GM21529 (cell line): Measurements from ENCODE around the gene KRTAP10-11.
"Not testable (repeated sequence)": the region's sequence is repeated elsewhere in the genome, so short reads cannot be mapped to it uniquely, and the experiment has no call there.

Source experiments
- ATAC-seq: cut with Tn5 transposase; IDR thresholded peaks from one replicate; pipeline ENCODE4 v1.9.1; 2021; ENCODE audit not compliant: unreplicated experiment

KRTAP10-11 gene

DNA sequence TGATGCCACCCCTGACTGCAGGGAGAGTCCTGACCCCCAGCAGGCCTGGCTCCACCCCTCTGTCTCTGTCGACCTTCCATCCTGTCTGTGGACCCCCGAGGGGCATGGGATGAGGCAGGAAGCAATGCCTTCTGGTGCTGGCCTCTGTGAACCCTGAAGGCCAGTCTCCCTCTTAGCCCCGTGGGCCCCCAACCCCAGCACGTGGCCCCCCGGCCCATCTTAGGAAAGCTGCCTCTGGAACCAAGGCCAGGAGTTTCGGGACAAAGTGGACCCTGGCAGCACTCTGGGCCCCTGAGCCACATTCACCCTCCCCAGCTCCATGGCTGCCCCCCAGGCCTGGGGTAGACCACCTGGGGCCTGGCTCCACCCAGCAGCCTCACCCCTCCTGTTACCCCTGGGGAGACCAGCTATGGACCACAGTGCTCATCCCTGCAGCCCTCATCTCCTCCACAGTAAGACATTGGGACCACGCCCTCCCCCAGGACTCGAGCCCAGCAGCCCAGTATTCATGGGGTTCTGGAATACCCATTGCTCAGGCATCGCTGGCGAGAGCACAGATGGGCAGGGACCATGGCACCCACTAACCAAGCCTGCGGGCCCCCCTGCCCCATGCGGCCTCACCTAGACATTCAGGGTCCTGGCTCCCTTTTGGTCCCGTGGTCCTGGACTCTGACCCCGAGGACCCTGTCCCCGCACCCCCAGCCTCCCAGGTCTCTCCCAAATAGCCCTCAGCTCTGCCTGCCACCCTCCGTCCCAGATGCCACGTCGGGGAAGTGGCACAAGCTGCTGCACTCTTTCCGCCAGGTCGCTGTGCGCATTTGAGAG, 7.5 kb upstream of the KRTAP10-11 start:
- ATAC-seq: not testable (repeated sequence)

DNA sequence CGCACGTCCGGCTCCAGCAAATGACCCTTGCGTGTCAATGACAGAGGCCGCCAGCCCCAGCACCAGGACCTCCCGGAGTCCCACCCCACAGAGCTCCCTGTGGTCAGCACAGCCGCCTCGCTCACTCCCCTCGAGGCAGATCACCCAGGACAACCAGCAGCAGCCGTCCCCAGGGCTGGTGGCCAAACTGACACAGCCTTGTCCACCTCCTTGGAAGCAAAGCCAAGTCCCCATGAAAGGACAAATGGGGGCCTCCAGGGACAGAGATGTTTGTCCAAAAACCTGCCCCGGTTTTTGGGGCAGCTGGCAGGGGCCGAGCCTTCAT, 6.9 kb upstream of the KRTAP10-11 start:
- ATAC-seq: no peak

DNA sequence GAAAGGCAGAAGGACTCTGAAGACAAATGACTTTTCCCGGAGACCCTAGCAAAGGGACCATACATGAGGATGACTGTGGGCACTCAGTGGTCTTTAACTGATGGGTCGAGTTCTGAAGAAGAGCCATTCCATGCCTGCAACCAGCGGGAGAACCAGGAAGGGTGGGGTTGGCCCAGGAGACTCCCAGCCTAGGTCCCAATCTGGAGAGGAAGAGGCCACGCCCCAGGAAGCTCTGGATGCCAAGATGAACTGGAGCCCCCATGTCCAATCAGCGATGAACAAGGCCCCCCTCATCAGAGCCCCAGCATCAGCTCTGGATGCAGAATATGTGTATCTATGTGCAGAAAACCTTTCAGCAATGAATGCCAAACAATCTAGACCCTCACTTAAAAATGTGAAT, 5.5 kb upstream of the KRTAP10-11 start:
- no peak for ATAC-seq

DNA sequence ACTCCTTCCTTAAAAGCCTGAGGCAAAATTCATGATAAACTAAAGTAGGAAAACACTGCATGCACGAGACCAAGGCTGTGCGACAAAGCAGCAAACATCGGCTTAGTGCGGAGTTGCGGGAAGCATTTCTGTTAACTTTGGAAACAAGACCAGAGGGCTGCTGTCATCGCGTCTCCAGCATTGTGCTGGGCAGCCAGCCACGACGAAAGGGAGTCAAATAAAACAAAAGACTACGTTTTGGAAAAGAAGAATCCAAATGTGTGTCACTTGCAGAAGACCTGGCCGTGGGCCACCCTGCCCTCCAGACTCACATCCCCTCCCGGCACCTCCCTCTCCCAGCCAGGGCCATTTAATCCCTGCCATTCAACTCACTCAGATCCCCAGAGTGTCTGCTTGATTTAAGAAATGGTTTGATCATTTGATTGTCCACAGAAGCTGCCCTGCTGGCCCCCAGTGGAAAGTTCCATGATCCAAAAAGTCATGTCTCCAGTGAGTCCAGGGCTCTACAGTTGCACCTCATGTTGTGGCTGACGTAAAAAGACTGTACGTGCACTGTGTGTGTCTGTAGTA, 2.4 kb upstream of the KRTAP10-11 start:
- ATAC-seq: no peak

DNA sequence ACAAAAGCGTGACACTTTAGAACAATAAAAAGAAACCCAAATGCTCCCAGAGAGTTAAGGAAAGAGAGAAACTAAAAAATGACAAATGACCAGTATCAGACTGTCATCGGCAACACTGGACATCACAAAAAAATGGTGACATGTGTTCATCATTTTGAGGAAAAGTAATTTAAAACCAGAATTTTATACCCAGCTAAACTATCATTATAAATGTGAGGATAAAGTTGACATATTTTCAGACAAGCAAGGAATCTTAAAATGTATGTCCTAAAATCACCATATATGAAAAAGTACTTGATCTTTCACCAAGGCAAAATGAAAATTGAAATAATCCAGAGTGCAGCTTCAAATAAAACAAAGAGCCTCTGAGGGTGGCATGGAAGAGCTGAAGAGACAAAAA, 1.3 kb upstream of the KRTAP10-11 start:
- no peak for ATAC-seq

DNA sequence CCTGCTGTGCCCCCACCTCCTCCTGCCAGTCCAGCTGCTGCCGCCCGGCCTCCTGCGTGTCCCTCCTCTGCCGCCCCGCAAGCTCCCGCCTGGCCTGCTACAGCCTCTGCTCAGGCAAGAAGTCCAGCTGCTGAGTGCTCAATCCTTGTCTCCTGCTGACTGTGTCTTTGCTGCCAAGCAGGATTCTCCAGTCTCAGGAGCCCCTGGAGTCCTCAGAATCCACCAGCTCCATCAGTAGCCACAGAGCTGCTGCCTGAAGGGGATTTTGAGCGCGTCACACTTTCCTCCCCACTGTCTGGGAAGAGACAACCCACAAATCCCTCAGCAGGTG, 973 bp downstream of the KRTAP10-11 start:
- ATAC-seq: no peak

DNA sequence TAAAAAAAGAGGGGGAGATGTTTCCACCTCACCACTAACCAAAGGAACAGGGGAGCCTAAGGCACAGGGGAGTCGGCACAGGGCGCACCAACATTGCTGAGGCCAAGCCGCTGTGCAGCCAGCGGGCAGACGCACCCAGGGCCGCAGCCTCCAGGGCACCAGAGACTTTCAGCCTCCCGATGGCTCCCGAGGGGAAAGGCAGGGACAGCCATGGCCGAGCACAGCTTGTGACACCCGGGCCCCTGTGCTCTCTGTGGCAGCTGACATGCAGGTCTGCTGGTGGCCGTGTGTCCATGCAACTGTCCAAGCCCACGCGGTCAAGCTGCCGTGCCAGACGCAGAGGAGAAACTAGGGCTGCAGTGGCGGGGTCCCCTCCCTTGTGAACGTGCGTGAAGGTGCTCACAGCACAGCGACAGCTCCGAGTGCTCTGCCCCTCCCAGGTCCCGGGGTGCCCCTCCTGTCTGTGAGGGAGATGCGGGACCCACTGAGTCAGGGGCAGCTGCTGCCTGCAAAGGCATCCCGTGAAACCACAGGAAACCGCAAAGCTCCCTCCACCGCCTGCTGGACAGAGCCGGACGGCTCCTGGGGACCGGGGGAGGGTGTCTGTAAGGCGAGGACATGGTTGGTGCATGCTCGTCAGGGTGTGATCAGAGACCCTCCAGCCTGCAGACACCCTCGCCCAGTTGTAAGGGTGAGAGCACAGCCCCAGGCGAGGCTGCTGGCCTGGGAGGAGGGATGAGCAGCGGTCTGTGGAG, 2.5 kb downstream of the KRTAP10-11 start:
- no peak for ATAC-seq

DNA sequence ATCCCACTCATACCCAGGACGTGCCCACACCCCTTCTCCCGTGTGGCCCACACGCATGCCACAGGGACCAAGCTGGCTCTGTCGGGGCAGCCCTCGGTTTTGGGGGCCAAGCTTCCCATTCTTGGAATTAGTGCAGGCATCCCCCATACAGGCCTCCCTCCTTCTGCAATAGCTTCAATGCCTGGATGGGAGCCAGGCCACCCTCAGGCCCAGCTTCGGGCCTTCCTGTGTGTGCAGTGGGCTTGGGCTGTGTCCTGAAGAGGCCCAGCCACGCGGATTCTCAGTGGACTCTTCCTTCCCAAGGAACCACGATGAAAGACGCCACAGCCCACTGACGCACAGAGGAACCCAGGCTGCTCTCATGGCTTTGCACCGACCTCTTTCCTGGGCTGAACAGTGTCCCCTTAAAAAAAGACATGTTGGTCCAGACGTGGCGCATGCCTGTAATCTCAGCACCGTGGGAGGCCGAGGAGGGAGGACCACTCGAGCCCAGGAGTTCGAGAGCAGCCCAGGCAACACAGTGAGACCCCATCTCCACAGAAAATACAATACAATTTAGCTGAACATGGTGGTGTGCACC, 3.4 kb downstream of the KRTAP10-11 start:
- no peak for ATAC-seq

DNA sequence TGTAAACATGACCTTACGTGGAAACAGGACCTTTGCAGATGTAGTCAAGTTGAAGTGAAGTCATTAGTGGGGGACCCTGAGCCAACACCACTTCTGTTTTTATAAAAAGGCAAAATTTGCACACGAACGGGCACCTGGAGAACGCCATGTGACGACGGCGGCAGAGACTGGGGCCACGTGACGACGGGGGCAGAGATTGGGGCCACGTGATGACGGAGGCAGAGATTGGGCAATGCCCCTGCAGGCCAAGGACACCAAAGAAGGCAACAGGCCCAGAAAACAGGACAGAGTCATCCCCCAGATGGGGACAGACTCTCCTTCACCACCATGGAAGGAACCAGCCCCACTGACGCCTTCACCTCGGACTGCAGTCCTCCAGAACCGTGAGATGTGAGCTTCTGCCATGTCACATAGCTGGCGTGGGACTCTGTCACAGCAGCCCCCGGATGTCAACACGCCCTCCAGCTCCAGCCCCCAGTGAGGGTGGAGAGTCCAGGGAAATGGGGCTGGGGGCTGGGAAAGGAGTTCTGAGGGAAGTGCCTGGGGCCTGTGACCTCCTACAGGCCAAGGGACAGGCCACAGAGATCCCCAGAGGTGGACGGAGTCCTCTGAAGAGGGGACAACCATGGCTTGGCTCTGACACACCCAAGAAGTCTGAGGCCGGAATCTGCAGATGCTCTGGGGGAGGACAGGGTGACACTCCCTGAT, 4.2 kb downstream of the KRTAP10-11 start:
- ATAC-seq: no peak

DNA sequence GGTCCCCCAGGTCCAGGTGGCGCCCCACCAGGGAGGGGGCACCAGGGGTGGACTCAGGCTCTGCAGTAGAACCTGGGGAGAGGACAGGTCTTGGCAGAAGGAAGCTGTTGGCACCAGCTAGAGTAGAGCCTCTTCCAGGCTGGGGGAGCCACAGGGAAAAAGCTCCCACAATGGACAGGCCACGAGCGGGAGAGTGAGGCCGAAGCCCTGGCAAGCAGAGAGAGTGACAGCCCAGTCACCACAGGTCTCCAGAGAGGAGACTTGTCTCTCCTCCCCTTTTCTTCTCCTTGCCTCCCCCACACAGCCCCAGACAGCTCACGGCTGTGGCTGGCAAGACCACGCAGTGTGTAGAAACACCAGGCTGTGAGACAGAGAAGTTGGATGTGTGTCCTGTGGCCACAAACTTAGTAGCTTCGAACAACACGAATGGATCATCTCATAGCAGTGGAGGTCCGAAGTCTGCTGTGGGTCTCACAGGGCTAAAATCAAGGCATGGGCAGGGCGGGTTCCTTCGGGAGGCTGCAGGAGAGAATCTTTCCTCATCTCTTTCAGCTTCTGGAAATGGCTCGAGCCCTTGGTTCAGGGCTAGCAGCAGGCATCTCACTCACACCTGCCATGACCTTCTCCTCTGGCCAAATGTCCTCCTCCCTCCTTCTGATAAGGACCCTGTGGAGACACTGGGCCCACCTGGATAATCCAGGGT, 4.9 kb downstream of the KRTAP10-11 start:
- ATAC-seq: no peak

DNA sequence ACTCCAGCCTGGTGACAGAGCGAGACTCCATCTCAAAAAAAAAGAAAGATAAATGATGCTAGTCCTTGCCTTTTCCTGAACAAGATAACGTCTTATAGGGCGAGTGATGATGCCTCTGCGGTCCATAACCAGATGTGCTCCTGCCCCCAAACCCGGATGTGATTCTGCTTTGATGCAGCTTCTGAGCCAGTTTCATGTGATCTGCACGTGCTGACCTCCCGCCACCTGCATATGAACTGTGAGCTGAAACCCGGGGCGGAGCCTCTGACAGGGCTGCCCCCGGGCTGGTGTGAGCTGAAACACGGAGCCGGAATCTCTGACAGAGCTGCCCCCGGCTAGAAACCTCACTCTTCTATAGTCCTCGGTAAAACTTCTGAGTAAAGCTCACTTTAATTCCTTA, 6.9 kb downstream of the KRTAP10-11 start:
- no peak for ATAC-seq

DNA sequence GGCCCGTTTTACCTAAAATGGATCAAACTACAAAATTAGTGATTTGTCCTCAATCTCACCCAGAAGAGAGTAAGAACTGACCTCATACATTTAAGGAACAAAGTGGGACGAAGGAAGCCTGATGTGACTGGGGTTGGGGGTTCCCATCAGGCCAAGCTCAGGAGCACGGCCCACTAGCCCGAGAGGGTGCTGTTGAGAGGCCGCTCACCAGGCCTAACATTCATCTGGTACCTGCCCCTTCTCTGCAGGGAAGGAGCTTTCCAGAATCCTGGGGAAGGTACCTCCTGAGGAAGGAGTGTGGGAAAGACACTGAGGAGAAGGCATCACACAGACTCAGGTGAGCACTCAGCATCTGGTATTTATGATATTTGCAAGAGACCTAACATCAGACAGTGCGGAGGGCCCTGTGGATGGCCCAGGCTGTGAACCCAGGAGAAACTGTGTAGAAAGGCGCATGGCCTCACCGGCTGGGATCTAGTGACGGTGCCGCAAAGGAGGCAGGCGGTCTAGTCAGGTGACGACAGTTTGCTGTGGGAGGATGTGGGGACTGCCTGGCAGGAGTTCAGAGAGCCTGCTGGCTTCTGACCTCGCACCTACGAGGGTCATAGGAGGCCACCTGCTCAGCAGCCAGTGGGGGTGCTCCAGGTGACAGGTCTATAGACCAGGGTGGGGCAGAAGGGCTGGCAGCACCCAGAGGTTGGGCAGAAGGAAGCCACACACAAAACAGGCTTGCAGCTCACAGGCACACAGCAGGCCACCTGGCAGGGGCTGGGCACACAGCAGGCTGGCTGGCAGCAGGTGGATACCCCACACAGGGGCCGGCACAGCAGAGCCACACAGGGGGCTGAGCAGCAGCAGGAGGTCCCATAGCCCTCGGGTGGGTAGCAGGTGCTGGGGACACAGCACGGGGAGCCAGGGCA, 7.7 kb downstream of the KRTAP10-11 start:
- no peak for ATAC-seq

DNA sequence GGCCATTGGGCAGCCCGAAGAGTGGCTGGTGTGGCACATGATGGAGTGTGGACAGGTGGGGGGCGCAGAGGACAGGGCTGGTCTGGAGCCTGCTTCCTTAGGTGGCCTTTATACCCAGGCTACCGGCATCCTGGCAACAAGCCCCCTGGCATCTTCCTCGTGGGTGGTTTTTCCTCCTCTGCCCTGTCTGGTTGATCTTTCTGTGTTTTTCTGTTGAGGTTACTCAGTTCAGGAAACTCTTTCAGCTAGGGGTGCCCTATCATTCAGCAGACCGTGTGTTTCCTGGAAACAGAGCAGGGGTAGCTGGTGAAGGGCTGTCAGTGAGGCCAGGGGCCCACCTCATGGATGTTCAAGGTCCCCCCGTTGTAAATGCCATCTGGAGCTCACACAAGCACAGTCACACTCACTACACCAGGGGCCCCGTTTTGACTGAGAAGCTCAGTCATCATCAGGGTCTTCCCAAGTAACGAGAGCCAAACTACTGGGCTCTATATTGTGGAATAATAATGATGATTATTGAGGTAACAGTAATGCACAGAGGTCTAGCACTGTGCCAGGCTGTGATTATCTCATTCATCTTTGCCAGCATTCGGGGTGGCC, 8.5 kb downstream of the KRTAP10-11 start, which contains the start of gene KRTAP12-4:
Gene KRTAP12-4 (minus strand): TSS at position 84 of the 600 bp plus-strand sequence. CDS start 45 bp downstream, at position 39.
- no peak for ATAC-seq

DNA sequence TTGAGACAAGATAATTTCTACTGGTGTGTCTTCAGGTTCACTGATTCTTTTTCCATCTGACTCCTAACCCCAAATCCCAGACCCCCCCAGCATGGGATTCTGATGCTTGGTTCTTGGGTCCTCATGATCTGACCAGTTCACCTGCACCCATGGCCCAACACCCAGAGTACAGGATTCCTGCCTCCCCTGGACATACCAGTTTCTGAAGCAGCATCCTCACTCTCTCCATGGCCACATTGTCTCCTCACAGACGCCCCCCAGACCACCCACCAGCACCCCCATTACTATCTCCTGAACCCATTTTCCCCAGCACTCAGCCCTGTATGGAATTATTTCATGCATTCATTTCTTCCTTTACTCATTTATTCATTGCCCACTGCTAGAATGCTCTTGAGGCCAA, 10.7 kb downstream of the KRTAP10-11 start:
- no peak for ATAC-seq

DNA sequence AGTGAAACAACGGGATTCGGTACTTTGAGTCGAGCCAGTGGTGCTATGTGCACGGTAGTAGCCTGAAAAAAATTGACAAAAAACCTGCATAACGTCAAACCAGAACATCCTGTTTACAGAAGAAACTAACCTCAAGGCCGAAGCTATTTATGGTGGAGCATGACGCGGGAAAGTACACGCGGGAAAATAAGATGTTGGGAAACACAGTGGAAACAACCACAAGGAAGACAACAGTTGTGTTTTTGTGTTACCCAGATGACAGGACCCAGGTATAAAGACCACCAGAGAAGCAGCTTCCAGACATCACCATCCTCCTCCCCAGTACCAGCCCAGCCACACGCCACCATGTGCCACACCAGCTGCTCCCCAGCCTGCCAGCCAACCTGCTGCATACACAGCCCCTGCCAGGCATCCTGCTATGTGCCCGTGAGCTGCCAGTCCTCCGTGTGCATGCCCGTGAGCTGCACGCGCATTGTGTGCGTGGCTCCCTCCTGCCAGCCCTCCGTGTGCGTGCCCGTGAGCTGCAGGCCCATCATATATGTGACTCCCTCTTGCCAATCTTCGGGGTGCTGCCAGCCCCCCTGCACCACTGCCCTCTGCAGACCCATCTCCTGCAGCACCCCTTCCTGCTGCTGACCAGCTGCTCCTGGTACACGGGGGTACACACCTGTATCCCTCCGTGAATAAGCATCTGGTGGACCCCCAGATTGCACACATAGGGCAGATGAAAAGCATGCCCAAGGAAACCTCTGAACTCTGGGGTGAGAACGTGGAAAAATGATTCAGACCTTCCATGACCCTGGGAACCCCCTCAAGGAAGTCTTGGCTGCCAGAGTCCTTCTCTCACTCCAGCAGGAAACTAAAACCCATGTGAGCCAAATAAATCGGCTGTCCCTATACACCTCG, 11.7 kb downstream of the KRTAP10-11 start, which contains the start of gene KRTAP12-3:
Gene KRTAP12-3 (plus strand): TSS at position 298 of the 906 bp plus-strand sequence. CDS start 48 bp downstream, at position 346.
- no peak for ATAC-seq

DNA sequence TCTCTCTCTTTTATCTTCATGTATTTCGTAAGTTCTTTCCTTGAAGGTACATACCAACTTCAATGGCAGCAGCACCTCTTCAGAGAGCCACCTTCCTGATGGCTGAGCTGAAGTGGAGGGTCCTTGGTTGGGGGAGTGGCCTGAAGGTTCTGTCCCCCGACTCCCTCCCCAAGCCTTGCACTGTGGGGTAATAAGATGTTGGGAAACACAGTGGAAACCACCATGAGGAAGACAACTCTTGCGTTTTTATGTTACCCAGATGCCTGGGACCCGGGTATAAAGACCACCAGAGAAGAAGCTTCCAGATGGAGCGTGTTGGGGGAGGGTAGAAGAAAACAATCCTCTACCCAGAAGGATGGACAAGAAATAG, 12.3 kb downstream of the KRTAP10-11 start:
- ATAC-seq: no peak

DNA sequence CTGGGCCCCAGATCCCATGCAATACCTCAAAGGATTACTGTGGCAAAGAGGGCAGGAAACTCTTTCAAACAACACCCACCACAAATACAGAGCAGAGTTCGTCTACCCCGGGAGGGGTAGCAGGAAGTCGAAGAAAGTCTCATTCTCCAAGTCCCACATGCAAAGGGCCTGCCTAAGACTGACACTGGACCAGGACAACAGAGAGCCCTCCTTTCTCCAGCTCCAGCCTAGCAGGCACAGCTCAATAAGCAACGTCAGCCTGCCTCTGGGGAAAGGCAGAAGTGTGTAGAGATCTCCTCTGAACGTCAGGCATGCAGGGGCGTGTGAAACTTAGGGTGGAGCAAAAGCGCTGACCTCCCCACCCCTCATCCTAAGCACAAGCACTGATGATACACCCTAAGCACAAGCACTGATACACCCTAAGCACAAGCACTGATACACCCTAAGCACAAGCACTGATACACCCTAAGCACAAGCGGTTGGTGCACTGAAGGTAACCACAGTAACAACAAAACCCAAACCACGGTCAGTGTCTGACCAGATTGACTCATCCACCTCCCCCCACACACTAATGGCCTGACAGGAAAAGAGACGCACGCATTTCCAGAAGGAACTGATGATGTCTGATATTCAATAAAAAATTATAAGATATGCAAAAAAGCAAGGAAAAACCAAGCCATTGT, 12.8 kb downstream of the KRTAP10-11 start:
- no peak for ATAC-seq
